Liver (tissue), 9 donors: Measurements from ENCODE around the gene ZNF436. TPM values are rescaled to one million over a fixed set of nuclear protein-coding genes. Genes with fewer than 3 reads are reported as not detected.

ENCODE experiments used
- DNase-seq: peaks from one replicate; pipeline ENCODE4 v3.0.0-alpha.2; 2017; ENCODE audit warnings: low spot score
- H3K27ac ChIP-seq, 2 donors: one replicate each; pipeline ENCODE4 v1.7.0; 2013; ENCODE audit warnings: inconsistent platforms in 2 of 2, low read length in 2 of 2, control low read depth in 1 of 2, low read depth in 1 of 2, mild to moderate bottlenecking in 1 of 2
- H3K27me3 ChIP-seq, 4 donors: one replicate each; pipeline versions ENCODE4 v1.6.1 to v1.7.0; 2013; ENCODE audit warnings: low read length in 3 of 4, inconsistent platforms in 1 of 4, mild to moderate bottlenecking in 1 of 4, moderate library complexity in 1 of 4; ENCODE audit not compliant: control insufficient read depth in 4 of 4, insufficient read depth in 4 of 4
- H3K36me3 ChIP-seq, 4 donors: one replicate each; pipeline versions ENCODE4 v1.6.1 to v1.7.0; 2013; ENCODE audit warnings: low read length in 3 of 4, mild to moderate bottlenecking in 3 of 4, low read depth in 1 of 4, moderate library complexity in 1 of 4; ENCODE audit not compliant: control insufficient read depth in 4 of 4, insufficient read depth in 3 of 4
- H3K4me1 ChIP-seq, 4 donors: one replicate each; pipeline versions ENCODE4 v1.6.1 to v1.7.0; 2013; ENCODE audit warnings: low read length in 3 of 4, mild to moderate bottlenecking in 3 of 4, moderate library complexity in 1 of 4; ENCODE audit not compliant: control insufficient read depth in 4 of 4, insufficient read depth in 4 of 4
- H3K4me3 ChIP-seq, 3 donors: one replicate each; pipeline versions ENCODE4 v1.6.1 to v1.7.0; 2013; ENCODE audit warnings: low read length in 3 of 3, control low read depth in 1 of 3, low read depth in 1 of 3, mild to moderate bottlenecking in 1 of 3
- H3K9ac ChIP-seq, 2 donors: one replicate each; pipeline ENCODE4 v1.7.0; 2013; ENCODE audit warnings: low read length in 2 of 2, mild to moderate bottlenecking in 2 of 2, moderate library complexity in 2 of 2, control low read depth in 1 of 2, low read depth in 1 of 2
- H3K9me3 ChIP-seq, 4 donors: one replicate each; pipeline versions ENCODE4 v1.6.1 to v1.7.0; 2013; ENCODE audit warnings: low read length in 3 of 4; ENCODE audit not compliant: control insufficient read depth in 4 of 4
- ATF3 ChIP-seq: IDR thresholded peaks from 2 replicates; pipeline ENCODE4 v1.6.1; 2016; ENCODE audit warnings: antibody characterized with exemption
- EGR1 ChIP-seq, 2 donors: IDR thresholded peaks; 2 replicates each; pipeline ENCODE4 v1.6.1; 2016 to 2018; ENCODE audit warnings: antibody characterized with exemption in 2 of 2, low read depth in 2 of 2
- FOXA1 ChIP-seq: IDR thresholded peaks from 2 replicates; pipeline ENCODE4 v1.6.1; 2016; ENCODE audit warnings: antibody characterized with exemption
- FOXA2 ChIP-seq: IDR thresholded peaks from 2 replicates; pipeline ENCODE4 v1.6.1; 2016; ENCODE audit warnings: antibody characterized with exemption
- HNF4A ChIP-seq, 2 donors: conservative IDR thresholded peaks; 2 replicates each; pipeline ENCODE4 v1.6.1; 2016; ENCODE audit warnings: antibody characterized with exemption in 2 of 2, mild to moderate bottlenecking in 2 of 2
- HNF4G ChIP-seq: IDR thresholded peaks from 2 replicates; pipeline ENCODE4 v1.6.1; 2016; ENCODE audit warnings: antibody characterized with exemption
- JUND ChIP-seq, 2 donors: IDR thresholded peaks; 2 replicates each; pipeline ENCODE4 v1.6.1; 2016; ENCODE audit warnings: antibody characterized with exemption in 2 of 2
- MAX ChIP-seq: IDR thresholded peaks from 2 replicates; pipeline ENCODE4 v1.6.1; 2016; ENCODE audit warnings: antibody characterized with exemption
- NR2F2 ChIP-seq: IDR thresholded peaks from 2 replicates; pipeline ENCODE4 v1.6.1; 2016; ENCODE audit warnings: antibody characterized with exemption
- RAD21 ChIP-seq, 2 donors: IDR thresholded peaks; 2 replicates each; pipeline ENCODE4 v1.6.1; 2016; ENCODE audit warnings: antibody characterized with exemption in 2 of 2, mild to moderate bottlenecking in 2 of 2
- RXRA ChIP-seq, 2 donors: IDR thresholded peaks; 2 replicates each; pipeline ENCODE4 v1.6.1; 2017 to 2018; ENCODE audit warnings: antibody characterized with exemption in 2 of 2, mild to moderate bottlenecking in 1 of 2
- SP1 ChIP-seq: IDR thresholded peaks from 2 replicates; pipeline ENCODE4 v1.6.1; 2018; ENCODE audit warnings: antibody characterized with exemption, mild to moderate bottlenecking
- TAF1 ChIP-seq: conservative IDR thresholded peaks from 2 replicates; pipeline ENCODE4 v1.6.1; 2016; ENCODE audit warnings: antibody characterized with exemption, mild to moderate bottlenecking
- WGBS: extraction: QIAGEN DNeasy Blood & Tissue Kit; methylation state at CpG from one replicate; pipeline ENCODE4 v1.1.7; 2013; 5-methylcytosine and 5-hydroxymethylcytosine counted together
- polyA plus RNA-seq, 2 donors: library from polyadenylated mRNA; stranded (reverse) in 1 of 2; unstranded in 1 of 2; fragments of 200-250 nt in 1 of 2; fragments of >200 nt in 1 of 2; fragmentation: Nextera tagmentation in 1 of 2; extraction: Ambion mirVana in 1 of 2; gene quantifications; one replicate each; pipeline versions ENCODE4 v1.2.1 to v1.2.3, GENCODE V29; 2013 to 2015
- total RNA-seq, 2 donors: library from RNA; depleted of rRNA; stranded (reverse); fragments of >200 nt; gene quantifications; one replicate each; pipeline ENCODE4 v1.2.3, GENCODE V29; 2014
- TF ChIP-seq, protein P1 (sequence below): fragments of 150-350 bp; IDR thresholded peaks from 2 replicates; pipeline ENCODE4 v1.5.1; 2017; ENCODE audit warnings: improper control_type of control experiment, low read depth, low read length; ENCODE audit not compliant: missing input control
- TF ChIP-seq, protein P2 (sequence below): IDR thresholded peaks from 2 replicates; pipeline ENCODE4 v1.6.1; 2016; ENCODE audit warnings: antibody characterized with exemption
- TF ChIP-seq, protein P3 (sequence below): IDR thresholded peaks from 2 replicates; pipeline ENCODE4 v1.6.1; 2016; ENCODE audit warnings: antibody characterized with exemption, mild to moderate bottlenecking
- donor health status: healthy.
- donor health status: healthy.
- donor health status: healthy.
- donor health status: healthy.
- donor health status: healthy.

The ZNF436 gene
- total and polyA plus RNA-seq, 4 donors, result 1.3 to 8.0 (median 3.7) TPM

DNA sequence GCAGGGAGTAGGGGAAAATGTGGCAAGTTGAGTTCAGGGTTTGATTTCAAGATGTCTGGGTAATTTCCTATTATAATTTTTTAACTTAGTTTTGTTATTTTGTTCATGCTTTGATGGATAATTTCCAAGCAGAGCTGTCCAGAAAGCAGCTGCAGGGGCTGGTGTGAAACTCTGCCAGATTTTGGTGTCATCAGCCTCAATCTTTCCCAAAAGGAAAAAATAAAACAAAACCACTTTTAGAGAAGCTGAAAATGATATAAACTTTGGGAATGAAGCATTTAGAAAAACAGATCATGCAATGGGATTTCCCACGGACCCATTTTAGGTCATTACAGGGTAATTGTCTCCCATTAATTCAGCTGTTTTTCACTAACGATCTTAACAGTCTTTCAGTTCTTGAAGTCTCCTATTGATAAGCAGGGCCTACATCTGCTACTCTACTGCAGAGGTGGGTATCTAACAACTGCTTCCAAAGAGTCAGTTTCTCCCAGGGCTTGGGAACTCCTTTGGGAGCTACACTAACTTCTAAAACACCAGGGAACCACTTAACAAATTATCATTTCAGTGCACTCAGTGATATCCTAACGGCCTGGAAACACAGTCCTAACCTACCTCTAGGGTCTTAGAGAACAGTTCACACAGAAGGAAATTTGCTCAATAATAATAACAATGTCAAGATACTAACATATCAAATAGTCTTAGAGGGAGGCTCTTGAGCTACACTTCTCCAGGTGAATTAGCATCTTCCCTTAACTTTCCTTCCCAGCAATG is 12.3 kb downstream of the ZNF436 start:
- Histone ChIP-seq H3K27ac (no peak overlapping the region), H3K27me3 (no peaks in the 10 kb centered on the region), H3K9me3 (peaks cover 22 to 37% (median 29%) of the 10 kb centered on the region in 4 donors), H3K9ac (no peak overlapping the region), H3K36me3 (peaks cover 4 to 28% (median 22%) of the 10 kb centered on the region in 4 donors), H3K4me3 (no peak overlapping the region), H3K4me1 (no peaks in the 10 kb centered on the region)
- no peak for TF ChIP-seq RXRA (IDR thresholded peaks at IDR 0.05)
- no peak for TF ChIP-seq NR2F2
- no peak for TF ChIP-seq HNF4A (conservative IDR thresholded peaks at IDR 0.05)
- TF ChIP-seq RAD21 (IDR thresholded peaks at IDR 0.05), result no peak
- TF ChIP-seq FOXA1, result no peak
- no peak for TF ChIP-seq JUND (IDR thresholded peaks at IDR 0.05)
- no peak for TF ChIP-seq HNF4G
- WGBS, result 53% methylated on average over 3 of the region's 3 CpGs
- no peak for DNase-seq

DNA sequence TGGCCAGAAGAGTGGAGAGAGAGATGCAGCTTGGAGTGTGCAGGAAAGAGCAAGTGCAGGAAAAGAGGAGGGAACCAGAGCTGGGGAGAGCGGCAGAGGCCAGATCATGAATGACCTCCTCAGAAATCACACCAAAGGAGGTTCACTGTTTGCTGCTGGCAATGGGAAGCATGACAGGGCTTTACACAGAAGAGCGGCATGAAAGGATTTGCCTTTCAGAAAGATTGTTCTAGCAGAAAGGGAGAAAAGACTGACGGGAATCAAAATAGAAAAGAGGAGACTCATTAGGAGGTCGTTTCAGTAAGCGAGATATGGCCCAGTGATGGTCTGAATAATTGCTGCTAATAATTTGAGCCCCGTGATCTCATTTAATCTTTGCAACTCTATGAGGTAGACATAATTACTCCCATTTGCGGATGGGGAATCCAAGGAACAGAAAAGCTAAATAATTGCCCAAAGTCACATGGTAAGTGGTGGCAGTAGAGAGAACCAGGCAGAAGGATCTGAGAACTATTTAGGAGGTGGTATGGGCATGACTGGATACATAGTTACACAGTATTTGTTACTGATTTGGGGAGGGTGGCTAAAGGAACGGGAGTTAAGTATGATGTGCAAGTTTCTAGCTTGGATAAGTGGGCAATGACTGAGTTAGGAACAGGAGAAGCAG is 13.0 kb downstream of the ZNF436 start:
- Histone ChIP-seq H3K27me3 (no peaks in the 10 kb centered on the region), H3K36me3 (peaks cover 0 to 20% (median 15%) of the 10 kb centered on the region in 4 donors), H3K27ac (no peak overlapping the region), H3K9me3 (peaks cover 17 to 30% (median 22%) of the 10 kb centered on the region in 4 donors), H3K4me1 (no peaks in the 10 kb centered on the region), H3K4me3 (no peak overlapping the region), H3K9ac (no peak overlapping the region)
- TF ChIP-seq, protein P1, sequence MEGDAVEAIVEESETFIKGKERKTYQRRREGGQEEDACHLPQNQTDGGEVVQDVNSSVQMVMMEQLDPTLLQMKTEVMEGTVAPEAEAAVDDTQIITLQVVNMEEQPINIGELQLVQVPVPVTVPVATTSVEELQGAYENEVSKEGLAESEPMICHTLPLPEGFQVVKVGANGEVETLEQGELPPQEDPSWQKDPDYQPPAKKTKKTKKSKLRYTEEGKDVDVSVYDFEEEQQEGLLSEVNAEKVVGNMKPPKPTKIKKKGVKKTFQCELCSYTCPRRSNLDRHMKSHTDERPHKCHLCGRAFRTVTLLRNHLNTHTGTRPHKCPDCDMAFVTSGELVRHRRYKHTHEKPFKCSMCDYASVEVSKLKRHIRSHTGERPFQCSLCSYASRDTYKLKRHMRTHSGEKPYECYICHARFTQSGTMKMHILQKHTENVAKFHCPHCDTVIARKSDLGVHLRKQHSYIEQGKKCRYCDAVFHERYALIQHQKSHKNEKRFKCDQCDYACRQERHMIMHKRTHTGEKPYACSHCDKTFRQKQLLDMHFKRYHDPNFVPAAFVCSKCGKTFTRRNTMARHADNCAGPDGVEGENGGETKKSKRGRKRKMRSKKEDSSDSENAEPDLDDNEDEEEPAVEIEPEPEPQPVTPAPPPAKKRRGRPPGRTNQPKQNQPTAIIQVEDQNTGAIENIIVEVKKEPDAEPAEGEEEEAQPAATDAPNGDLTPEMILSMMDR, result no peak
- TF ChIP-seq NR2F2 (no peak), FOXA1 (no peak), EGR1 (IDR thresholded peaks at IDR 0.05; ENCODE audit: low read depth in 2 of 2) (no peak), HNF4G (no peak), FOXA2 (no peak), MAX (no peak), TAF1 (no peak), SP1 (no peak), HNF4A (conservative IDR thresholded peaks at IDR 0.05) (no peak), ATF3 (no peak)
- TF ChIP-seq, protein P2, sequence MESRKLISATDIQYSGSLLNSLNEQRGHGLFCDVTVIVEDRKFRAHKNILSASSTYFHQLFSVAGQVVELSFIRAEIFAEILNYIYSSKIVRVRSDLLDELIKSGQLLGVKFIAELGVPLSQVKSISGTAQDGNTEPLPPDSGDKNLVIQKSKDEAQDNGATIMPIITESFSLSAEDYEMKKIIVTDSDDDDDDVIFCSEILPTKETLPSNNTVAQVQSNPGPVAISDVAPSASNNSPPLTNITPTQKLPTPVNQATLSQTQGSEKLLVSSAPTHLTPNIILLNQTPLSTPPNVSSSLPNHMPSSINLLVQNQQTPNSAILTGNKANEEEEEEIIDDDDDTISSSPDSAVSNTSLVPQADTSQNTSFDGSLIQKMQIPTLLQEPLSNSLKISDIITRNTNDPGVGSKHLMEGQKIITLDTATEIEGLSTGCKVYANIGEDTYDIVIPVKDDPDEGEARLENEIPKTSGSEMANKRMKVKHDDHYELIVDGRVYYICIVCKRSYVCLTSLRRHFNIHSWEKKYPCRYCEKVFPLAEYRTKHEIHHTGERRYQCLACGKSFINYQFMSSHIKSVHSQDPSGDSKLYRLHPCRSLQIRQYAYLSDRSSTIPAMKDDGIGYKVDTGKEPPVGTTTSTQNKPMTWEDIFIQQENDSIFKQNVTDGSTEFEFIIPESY, result no peak
- TF ChIP-seq, protein P3, sequence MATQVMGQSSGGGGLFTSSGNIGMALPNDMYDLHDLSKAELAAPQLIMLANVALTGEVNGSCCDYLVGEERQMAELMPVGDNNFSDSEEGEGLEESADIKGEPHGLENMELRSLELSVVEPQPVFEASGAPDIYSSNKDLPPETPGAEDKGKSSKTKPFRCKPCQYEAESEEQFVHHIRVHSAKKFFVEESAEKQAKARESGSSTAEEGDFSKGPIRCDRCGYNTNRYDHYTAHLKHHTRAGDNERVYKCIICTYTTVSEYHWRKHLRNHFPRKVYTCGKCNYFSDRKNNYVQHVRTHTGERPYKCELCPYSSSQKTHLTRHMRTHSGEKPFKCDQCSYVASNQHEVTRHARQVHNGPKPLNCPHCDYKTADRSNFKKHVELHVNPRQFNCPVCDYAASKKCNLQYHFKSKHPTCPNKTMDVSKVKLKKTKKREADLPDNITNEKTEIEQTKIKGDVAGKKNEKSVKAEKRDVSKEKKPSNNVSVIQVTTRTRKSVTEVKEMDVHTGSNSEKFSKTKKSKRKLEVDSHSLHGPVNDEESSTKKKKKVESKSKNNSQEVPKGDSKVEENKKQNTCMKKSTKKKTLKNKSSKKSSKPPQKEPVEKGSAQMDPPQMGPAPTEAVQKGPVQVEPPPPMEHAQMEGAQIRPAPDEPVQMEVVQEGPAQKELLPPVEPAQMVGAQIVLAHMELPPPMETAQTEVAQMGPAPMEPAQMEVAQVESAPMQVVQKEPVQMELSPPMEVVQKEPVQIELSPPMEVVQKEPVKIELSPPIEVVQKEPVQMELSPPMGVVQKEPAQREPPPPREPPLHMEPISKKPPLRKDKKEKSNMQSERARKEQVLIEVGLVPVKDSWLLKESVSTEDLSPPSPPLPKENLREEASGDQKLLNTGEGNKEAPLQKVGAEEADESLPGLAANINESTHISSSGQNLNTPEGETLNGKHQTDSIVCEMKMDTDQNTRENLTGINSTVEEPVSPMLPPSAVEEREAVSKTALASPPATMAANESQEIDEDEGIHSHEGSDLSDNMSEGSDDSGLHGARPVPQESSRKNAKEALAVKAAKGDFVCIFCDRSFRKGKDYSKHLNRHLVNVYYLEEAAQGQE, result no peak
- WGBS, result 83% methylated on average over 8 of the region's 8 CpGs
- no peak for DNase-seq
